NB4 (cell line): ENCODE results near the gene CDH2.

ENCODE experiments used
- DNase-seq: peaks from one replicate; pipeline ENCODE4 v3.0.0; 2010; ENCODE audit warnings: low read depth
- H3K4me3 ChIP-seq: one replicate; pipeline ENCODE4 v1.5.1; 2011; ENCODE audit warnings: mild to moderate bottlenecking, low read depth, low read length, moderate library complexity
- MYC ChIP-seq: IDR thresholded peaks from 2 replicates; pipeline ENCODE4 v1.6.1; 2011; ENCODE audit warnings: low read depth, low read length
- POLR2A ChIP-seq: IDR thresholded peaks from 2 replicates; pipeline ENCODE4 v1.6.1; 2011; ENCODE audit warnings: mild to moderate bottlenecking; ENCODE audit not compliant: insufficient read length; ENCODE audit errors: extremely low read depth
- TF ChIP-seq, protein P1 (sequence below): IDR thresholded peaks from one replicate; pipeline ENCODE4 v1.5.1; 2012; ENCODE audit warnings: low read depth, low read length
- TF ChIP-seq, protein P2 (sequence below): IDR thresholded peaks from 2 replicates; pipeline ENCODE4 v1.6.1; 2011; ENCODE audit warnings: low read depth, low read length

CDH2 gene

DNA sequence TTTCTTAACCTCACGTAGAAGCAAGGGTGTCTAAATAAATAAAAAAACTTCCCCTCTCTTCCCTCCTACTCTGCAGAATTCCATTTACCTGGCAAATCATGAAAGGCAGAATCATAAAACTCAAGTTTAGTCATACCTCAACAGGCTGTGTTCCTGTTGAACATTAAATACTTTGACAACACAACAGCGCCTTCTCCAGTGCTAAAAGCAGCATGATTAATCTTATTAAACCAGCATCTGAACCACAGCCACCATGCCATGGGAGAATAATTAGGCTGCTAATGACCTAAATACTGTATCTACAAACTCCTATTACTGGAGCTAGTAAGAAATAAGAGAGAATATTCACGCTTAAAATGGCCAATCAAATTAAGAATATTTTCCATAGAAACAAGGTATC lies 68.1 kb downstream of the CDH2 start:
- DNase-seq, result no peak
- H3K4me3 ChIP-seq, result no peak overlapping the region
- no peak for TF ChIP-seq MYC
- TF ChIP-seq POLR2A, result no peak
- TF ChIP-seq, protein P1, sequence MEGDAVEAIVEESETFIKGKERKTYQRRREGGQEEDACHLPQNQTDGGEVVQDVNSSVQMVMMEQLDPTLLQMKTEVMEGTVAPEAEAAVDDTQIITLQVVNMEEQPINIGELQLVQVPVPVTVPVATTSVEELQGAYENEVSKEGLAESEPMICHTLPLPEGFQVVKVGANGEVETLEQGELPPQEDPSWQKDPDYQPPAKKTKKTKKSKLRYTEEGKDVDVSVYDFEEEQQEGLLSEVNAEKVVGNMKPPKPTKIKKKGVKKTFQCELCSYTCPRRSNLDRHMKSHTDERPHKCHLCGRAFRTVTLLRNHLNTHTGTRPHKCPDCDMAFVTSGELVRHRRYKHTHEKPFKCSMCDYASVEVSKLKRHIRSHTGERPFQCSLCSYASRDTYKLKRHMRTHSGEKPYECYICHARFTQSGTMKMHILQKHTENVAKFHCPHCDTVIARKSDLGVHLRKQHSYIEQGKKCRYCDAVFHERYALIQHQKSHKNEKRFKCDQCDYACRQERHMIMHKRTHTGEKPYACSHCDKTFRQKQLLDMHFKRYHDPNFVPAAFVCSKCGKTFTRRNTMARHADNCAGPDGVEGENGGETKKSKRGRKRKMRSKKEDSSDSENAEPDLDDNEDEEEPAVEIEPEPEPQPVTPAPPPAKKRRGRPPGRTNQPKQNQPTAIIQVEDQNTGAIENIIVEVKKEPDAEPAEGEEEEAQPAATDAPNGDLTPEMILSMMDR, result no peak

DNA sequence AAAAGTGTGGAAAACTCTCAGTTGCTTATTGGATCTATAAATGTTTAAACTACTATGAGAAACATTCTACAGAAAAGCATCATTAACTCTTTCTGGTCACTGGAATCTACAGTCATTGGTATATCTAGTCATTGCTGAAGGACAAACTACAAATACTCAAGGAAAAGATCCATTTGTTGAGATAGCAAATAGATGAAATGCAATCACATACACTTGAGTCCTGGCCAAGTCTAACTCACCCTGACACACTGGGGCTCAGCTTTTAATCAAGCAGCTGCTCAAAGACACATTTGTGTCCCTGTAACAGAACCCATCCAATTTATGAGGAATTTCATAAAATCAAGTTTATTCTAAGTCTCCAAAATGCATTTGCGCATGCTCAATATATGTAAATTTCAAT lies 68.7 kb downstream of the CDH2 start:
- H3K4me3 ChIP-seq, result no peak overlapping the region
- no peak for DNase-seq
- TF ChIP-seq, protein P1, result no peak
- TF ChIP-seq MYC (no peak), POLR2A (no peak)
- TF ChIP-seq, protein P2, sequence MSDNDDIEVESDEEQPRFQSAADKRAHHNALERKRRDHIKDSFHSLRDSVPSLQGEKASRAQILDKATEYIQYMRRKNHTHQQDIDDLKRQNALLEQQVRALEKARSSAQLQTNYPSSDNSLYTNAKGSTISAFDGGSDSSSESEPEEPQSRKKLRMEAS, result no peak

DNA sequence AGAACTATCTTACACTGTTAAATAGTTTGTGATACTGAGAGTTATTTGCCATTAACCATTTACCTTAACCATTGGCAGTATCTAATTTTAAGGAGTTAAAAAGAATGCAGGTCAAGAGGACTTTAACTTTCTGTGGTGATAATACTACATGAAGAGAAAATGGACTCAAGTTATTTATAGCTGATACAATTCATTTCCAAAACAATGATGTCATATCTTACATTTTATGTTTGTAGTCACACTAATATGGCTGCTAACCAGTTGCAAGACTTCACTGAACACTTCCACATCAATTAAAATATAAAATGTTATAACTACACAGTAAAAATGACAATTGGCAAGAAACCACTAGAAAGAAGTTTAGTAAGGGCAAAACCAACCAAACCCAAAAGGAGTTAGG lies 77.7 kb downstream of the CDH2 start:
- no peak for DNase-seq
- H3K4me3 ChIP-seq, result no peak overlapping the region
- TF ChIP-seq, protein P2, result no peak
- TF ChIP-seq MYC (no peak), POLR2A (no peak)
- TF ChIP-seq, protein P1, result no peak

DNA sequence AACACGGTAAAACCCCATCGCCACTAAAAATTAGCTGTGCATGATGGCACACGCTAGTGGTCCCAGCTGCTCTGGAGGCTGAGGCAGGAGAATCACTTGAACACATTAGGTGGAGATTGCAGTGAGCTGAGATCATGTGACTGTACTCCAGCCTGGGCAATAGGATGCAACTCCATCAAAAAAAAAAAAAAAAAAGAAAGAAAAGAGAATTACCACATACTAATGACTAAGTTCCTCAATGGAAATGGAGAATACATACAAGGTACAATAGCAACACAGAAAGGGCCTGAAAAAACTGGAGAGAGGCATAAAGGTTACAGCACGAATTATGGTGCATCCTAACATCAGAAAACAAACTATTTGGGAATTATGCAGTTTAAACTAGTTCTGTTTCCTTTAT lies 81.3 kb downstream of the CDH2 start:
- TF ChIP-seq POLR2A, result no peak
- TF ChIP-seq, protein P2, result no peak
- DNase-seq, result no peak
- no peak overlapping the region for H3K4me3 ChIP-seq

DNA sequence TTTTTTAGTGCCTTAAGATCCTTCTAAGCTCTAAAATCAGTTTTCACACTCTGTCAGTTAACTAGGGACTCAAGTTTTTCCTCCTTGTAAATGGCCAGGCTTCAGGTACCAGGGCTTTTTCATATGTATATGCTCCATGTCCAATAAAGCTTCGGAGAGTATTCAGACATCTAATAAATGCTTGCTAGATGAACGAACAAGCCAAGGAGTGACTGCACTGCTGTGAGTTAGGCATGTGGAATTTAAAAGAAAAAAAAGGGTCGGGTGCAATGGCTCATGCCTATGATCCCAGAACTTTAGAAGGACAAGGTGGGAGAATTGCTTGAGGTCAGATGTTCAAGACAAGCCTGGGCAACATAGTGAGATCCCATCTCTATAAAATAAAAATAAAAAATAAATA lies 81.9 kb downstream of the CDH2 start:
- H3K4me3 ChIP-seq, result no peak overlapping the region
- TF ChIP-seq MYC, result no peak
- TF ChIP-seq, protein P2, result no peak
- TF ChIP-seq POLR2A, result no peak
- TF ChIP-seq, protein P1, result no peak
- no peak for DNase-seq

DNA sequence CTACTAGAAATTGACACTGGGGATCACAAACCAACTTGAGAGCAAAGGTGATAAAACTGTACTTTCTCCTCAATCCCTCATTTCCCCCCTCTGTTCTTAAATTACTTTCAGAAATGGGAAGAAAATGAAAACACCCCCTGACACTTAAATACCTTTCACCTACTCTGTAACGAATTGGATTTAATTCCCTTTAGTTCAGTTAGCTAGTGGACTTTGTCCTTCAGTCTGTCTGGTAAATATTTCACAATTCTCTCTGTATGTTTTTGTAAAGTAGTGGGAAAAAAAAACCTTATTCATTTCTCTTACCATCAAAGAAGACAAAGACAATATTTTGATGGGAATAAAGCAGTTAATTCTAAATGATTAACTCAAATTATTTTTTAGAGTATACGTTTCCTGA lies 85.7 kb downstream of the CDH2 start:
- no peak overlapping the region for H3K4me3 ChIP-seq
- TF ChIP-seq, protein P2, result no peak
- TF ChIP-seq POLR2A, result no peak
- TF ChIP-seq MYC, result no peak
- TF ChIP-seq, protein P1, result no peak
- DNase-seq, result no peak
